H1 (cell line): ENCODE results near the gene LONP2. TPM values are rescaled to one million over a fixed set of nuclear protein-coding genes. Genes with fewer than 3 reads are reported as not detected.

Experiments
- CTCF ChIA-PET: fragments of 300-600 bp; sonication (Branson Sonifier 250); formaldehyde crosslinking; loops from one replicate; lab custom pipeline; 2021; ENCODE audit not compliant: partially characterized antibody; lab: Charles Lee
- POLR2A ChIA-PET: fragments of 300-600 bp; sonication (Branson Sonifier 250); formaldehyde crosslinking; loops from one replicate; lab custom pipeline; 2021; ENCODE audit warnings: inconsistent platforms; ENCODE audit not compliant: partially characterized antibody; lab: Charles Lee
- DNase-seq, 2 experiments: peaks; one replicate each; pipeline versions ENCODE4 v3.0.0 to v3.0.0-alpha.2; 2010 to 2022; ENCODE audit warnings: low spot score in 2 of 2, low read depth in 1 of 2, mixed read lengths in 1 of 2
- FAIRE-seq: peaks from 2 replicates; lab custom pipeline; 2011; peaks lifted over from hg19 to GRCh38; lab: Jason Lieb, UNC
- H2AFZ ChIP-seq: 2 replicates; pipeline ENCODE4 v1.8.1; 2012; ENCODE audit warnings: low read length, inconsistent platforms
- H2AK5ac ChIP-seq: 2 replicates; pipeline ENCODE4 v1.6.1; 2013; ENCODE audit warnings: low read depth, low read length
- H2BK120ac ChIP-seq: replicated peaks from 2 replicates; pipeline ENCODE3; 2013; ENCODE audit warnings: low read depth, low read length, inconsistent platforms
- H2BK12ac ChIP-seq: 2 replicates; pipeline ENCODE4 v1.6.1; 2013; ENCODE audit warnings: low read depth, low read length
- H2BK15ac ChIP-seq: 2 replicates; pipeline ENCODE4 v1.6.1; 2013; ENCODE audit warnings: low read length
- H2BK20ac ChIP-seq: 2 replicates; pipeline ENCODE4 v1.6.1; 2013; ENCODE audit warnings: low read length
- H2BK5ac ChIP-seq: 2 replicates; pipeline ENCODE4 v1.6.1; 2013; ENCODE audit warnings: low read depth, low read length
- H3K14ac ChIP-seq: 2 replicates; pipeline ENCODE4 v1.6.1; 2013; ENCODE audit warnings: inconsistent platforms; ENCODE audit not compliant: insufficient read length
- H3K18ac ChIP-seq: 2 replicates; pipeline ENCODE4 v1.6.1; 2013; ENCODE audit warnings: low read length; ENCODE audit errors: extremely low read depth
- H3K23ac ChIP-seq: 2 replicates; pipeline ENCODE4 v1.6.1; 2013; ENCODE audit warnings: inconsistent platforms; ENCODE audit not compliant: insufficient read length
- H3K23me2 ChIP-seq: 2 replicates; pipeline ENCODE4 v1.6.1; 2013; ENCODE audit warnings: low read depth, low read length
- H3K27ac ChIP-seq: 2 replicates; pipeline ENCODE4 v1.6.1; 2011; ENCODE audit warnings: low read depth, low read length, inconsistent platforms
- H3K27me3 ChIP-seq, 4 experiments: replicated peaks in 1 of 4; 1 replicate in 1 of 4; 2 replicates in 3 of 4; pipeline versions ENCODE4 v1.6.1 to v1.8.1; 2011 to 2013; ENCODE audit warnings: low read length in 3 of 4, mild to moderate bottlenecking in 3 of 4, inconsistent platforms in 2 of 4, mixed read lengths in 2 of 4, moderate library complexity in 1 of 4; ENCODE audit not compliant: control insufficient read depth in 3 of 4, insufficient read depth in 3 of 4; ENCODE audit errors: extremely low read depth in 1 of 4
- H3K36me3 ChIP-seq, 4 experiments: 2 replicates each; pipeline versions ENCODE4 v1.6.1 to v1.8.1; 2011 to 2013; ENCODE audit warnings: mild to moderate bottlenecking in 4 of 4, low read length in 3 of 4, moderate library complexity in 2 of 4, control low read depth in 1 of 4, inconsistent platforms in 1 of 4; ENCODE audit not compliant: insufficient read depth in 4 of 4, control insufficient read depth in 2 of 4
- H3K4ac ChIP-seq: replicated peaks from 2 replicates; pipeline ENCODE3; 2013; ENCODE audit warnings: low read length, low read depth, mixed read lengths, inconsistent platforms; ENCODE audit not compliant: insufficient read length
- H3K4me1 ChIP-seq, 4 experiments: replicated peaks in 1 of 4; 1 replicate in 1 of 4; 2 replicates in 3 of 4; pipeline versions ENCODE4 v1.6.1 to v1.8.1; 2011 to 2013; ENCODE audit warnings: low read length in 3 of 4, inconsistent platforms in 2 of 4, mixed read lengths in 1 of 4; ENCODE audit not compliant: insufficient read depth in 4 of 4, control insufficient read depth in 3 of 4
- H3K4me2 ChIP-seq, 2 experiments: 2 replicates each; pipeline versions ENCODE4 v1.6.1 to v1.8.1; 2011 to 2013; ENCODE audit warnings: low read depth in 2 of 2, low read length in 2 of 2, control low read depth in 1 of 2, inconsistent platforms in 1 of 2, mild to moderate bottlenecking in 1 of 2; ENCODE audit not compliant: insufficient read depth in 1 of 2
- H3K4me3 ChIP-seq, 4 experiments: fragments of 200-600, 300-600 bp in 1 of 4; sonication (generic), shearing (Covaris generic), sonication (Bioruptor Twin) in 1 of 4; 2 replicates each; pipeline versions ENCODE4 v1.5.1 to v1.8.1; 2011 to 2016; ENCODE audit warnings: low read length in 4 of 4, low read depth in 3 of 4, control low read depth in 2 of 4, inconsistent platforms in 2 of 4, mild to moderate bottlenecking in 2 of 4, mixed read lengths in 1 of 4, moderate library complexity in 1 of 4; ENCODE audit not compliant: insufficient read depth in 2 of 4; ENCODE audit errors: extremely low read depth in 1 of 4
- H3K56ac ChIP-seq: replicated peaks from 2 replicates; pipeline ENCODE3; 2013; ENCODE audit warnings: low read depth, mild to moderate bottlenecking, mixed read lengths, low read length, inconsistent platforms; ENCODE audit not compliant: insufficient read length
- H3K79me1 ChIP-seq: 2 replicates; pipeline ENCODE4 v1.6.1; 2013; ENCODE audit warnings: low read depth, low read length, control low read depth
- H3K79me2 ChIP-seq, 2 experiments: 2 replicates each; pipeline versions ENCODE4 v1.6.1 to v1.8.1; 2012 to 2013; ENCODE audit warnings: low read length in 2 of 2, mild to moderate bottlenecking in 2 of 2, inconsistent platforms in 1 of 2; ENCODE audit not compliant: insufficient read depth in 2 of 2, control insufficient read depth in 1 of 2
- H3K9ac ChIP-seq, 4 experiments: replicated peaks in 1 of 4; 1 replicate in 1 of 4; 2 replicates in 3 of 4; pipeline versions ENCODE4 v1.6.1 to v1.8.1; 2011 to 2013; ENCODE audit warnings: low read depth in 3 of 4, low read length in 3 of 4, control low read depth in 2 of 4, mild to moderate bottlenecking in 2 of 4, moderate library complexity in 2 of 4, inconsistent platforms in 1 of 4; ENCODE audit errors: extremely low read depth in 1 of 4
- H3K9me3 ChIP-seq, 2 experiments: 2 replicates each; pipeline versions ENCODE4 v1.6.1 to v1.8.1; 2012 to 2013; ENCODE audit warnings: mild to moderate bottlenecking in 2 of 2, moderate library complexity in 2 of 2, control low read depth in 1 of 2, inconsistent platforms in 1 of 2, low read depth in 1 of 2, low read length in 1 of 2, mixed read lengths in 1 of 2; ENCODE audit not compliant: insufficient read depth in 2 of 2
- H4K20me1 ChIP-seq, 2 experiments: replicated peaks in 1 of 2; 2 replicates each; pipeline versions ENCODE3 to v1.8.1; 2011 to 2013; ENCODE audit warnings: inconsistent platforms in 2 of 2, low read length in 2 of 2, mild to moderate bottlenecking in 1 of 2; ENCODE audit not compliant: insufficient read depth in 2 of 2, control insufficient read depth in 1 of 2
- H4K5ac ChIP-seq: 2 replicates; pipeline ENCODE4 v1.6.1; 2013; ENCODE audit warnings: low read length, low read depth, mixed read lengths, inconsistent platforms; ENCODE audit not compliant: insufficient read length
- H4K8ac ChIP-seq: 2 replicates; pipeline ENCODE4 v1.8.0; 2013; ENCODE audit warnings: mild to moderate bottlenecking, moderate library complexity, low read length, inconsistent platforms; ENCODE audit not compliant: insufficient read depth; ENCODE audit errors: extremely low read depth
- H4K91ac ChIP-seq: replicated peaks from 2 replicates; pipeline ENCODE3; 2013; ENCODE audit warnings: low read length, mixed read lengths, inconsistent platforms; ENCODE audit not compliant: insufficient read length
- CEBPB ChIP-seq: IDR thresholded peaks from 2 replicates; pipeline ENCODE4 v1.6.1; 2012; ENCODE audit warnings: low read depth, low read length
- CREB1 ChIP-seq: IDR thresholded peaks from 2 replicates; pipeline ENCODE4 v1.6.1; 2012; ENCODE audit warnings: inconsistent platforms
- EZH2 ChIP-seq: fragments of 200-600 bp; sonication (generic); IDR thresholded peaks from 2 replicates; pipeline ENCODE4 v1.7.1; 2012; ENCODE audit warnings: low read depth, mild to moderate bottlenecking, moderate library complexity, low read length, inconsistent platforms; ENCODE audit not compliant: severe bottlenecking
- MAFK ChIP-seq: IDR thresholded peaks from 2 replicates; pipeline ENCODE4 v1.6.1; 2012; ENCODE audit warnings: low read depth, mild to moderate bottlenecking, improper control_type of control experiment, low read length
- POLR2AphosphoS5 ChIP-seq: IDR thresholded peaks from 2 replicates; pipeline ENCODE4 v1.6.1; 2011; ENCODE audit warnings: low read depth, low read length
- RAD21 ChIP-seq, 2 experiments: IDR thresholded peaks in 1 of 2; conservative IDR thresholded peaks in 1 of 2; 2 replicates each; pipeline ENCODE4 v1.6.1; 2011; ENCODE audit warnings: low read depth in 2 of 2, low read length in 2 of 2, improper control_type of control experiment in 1 of 2, inconsistent platforms in 1 of 2, mild to moderate bottlenecking in 1 of 2, moderate library complexity in 1 of 2
- RBBP5 ChIP-seq: IDR thresholded peaks from 2 replicates; pipeline ENCODE4 v1.7.1; 2012; ENCODE audit warnings: low read depth, mild to moderate bottlenecking, inconsistent platforms, low read length, moderate library complexity, borderline replicate concordance
- RNF2 ChIP-seq: fragments of 200-900, 300-1000 bp; sonication (generic); IDR thresholded peaks from 2 replicates; pipeline ENCODE4 v1.7.1; 2016; ENCODE audit warnings: borderline replicate concordance, low read depth, mild to moderate bottlenecking, antibody characterized with exemption, low read length; ENCODE audit not compliant: poor library complexity, severe bottlenecking; ENCODE audit errors: missing control alignments
- RXRA ChIP-seq: IDR thresholded peaks from 2 replicates; pipeline ENCODE4 v1.6.1; 2011; ENCODE audit warnings: low read depth, mild to moderate bottlenecking, low read length, moderate library complexity; ENCODE audit not compliant: insufficient read depth
- SP1 ChIP-seq: IDR thresholded peaks from 2 replicates; pipeline ENCODE4 v1.6.1; 2011; ENCODE audit warnings: low read depth, low read length
- SP2 ChIP-seq: IDR thresholded peaks from 2 replicates; pipeline ENCODE4 v1.6.1; 2012; ENCODE audit warnings: mild to moderate bottlenecking, low read length, inconsistent platforms
- WGBS, 2 experiments: shearing (Covaris generic) in 1 of 2; methylation state at CpG; one replicate each; pipeline versions ENCODE4 v1.1.6 to v1.1.7; 2013 to 2015; ENCODE audit warnings: low lambda C conversion rate in 2 of 2, mixed read lengths in 2 of 2, inconsistent platforms in 1 of 2, low coverage in 1 of 2, missing lambda C conversion rate in 1 of 2; ENCODE audit not compliant: insufficient replicate concordance in 2 of 2, insufficient coverage in 1 of 2, insufficient read length in 1 of 2; ENCODE audit errors: extremely low coverage in 1 of 2, missing lambda C conversion rate in 1 of 2; 5-methylcytosine and 5-hydroxymethylcytosine counted together
- polyA plus RNA-seq, 7 experiments: library from polyadenylated mRNA; depleted of rRNA in 3 of 7; stranded (reverse) in 5 of 7; unstranded in 2 of 7; fragments of >200 nt in 5 of 7; fragments of 200-250 nt in 2 of 7; gene quantifications; 1 replicate in 5 of 7; 2 replicates in 1 of 7; 4 replicates in 1 of 7; pipeline versions ENCODE4 v1.2.1 to v1.2.3, GENCODE V29; 2011 to 2013; ENCODE audit warnings: missing spikeins in 2 of 7, mixed read lengths in 2 of 7
- total RNA-seq: library from RNA; stranded (reverse); fragmentation: NEBNext Ultra II Directional; extraction: Animal tissue kit (Norgen Biotek cat#: 25700); gene quantifications from 2 replicates; pipeline ENCODE4 v1.2.1, GENCODE V29; 2021

The LONP2 gene
- total and polyA plus RNA-seq, 2 of the 8 experiments (the other 6 are each of a cell fraction or from before 2014, with no cell fraction given), result 8.1 to 23.1 TPM

DNA sequence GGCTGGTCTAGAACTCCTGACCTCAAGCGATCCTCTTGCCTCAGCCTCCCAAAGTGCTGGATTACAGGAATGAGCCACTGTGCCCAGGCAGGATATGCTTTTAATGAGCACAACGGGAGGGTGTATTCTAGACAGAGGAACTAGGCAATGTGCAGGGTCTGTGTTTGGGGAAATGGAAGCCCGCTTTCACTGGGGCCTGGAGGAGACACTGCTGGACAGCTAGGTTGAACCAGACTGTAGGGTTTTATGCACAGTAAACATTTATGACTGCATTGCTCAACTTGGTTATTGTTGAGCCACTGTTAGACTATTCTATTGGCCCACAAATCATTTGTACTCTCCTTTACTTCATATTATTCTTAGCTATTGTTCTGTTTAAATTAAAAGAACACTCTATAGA lies 151.3 kb downstream of the LONP2 start:
- H3K79me1 ChIP-seq, result no peaks in the 10 kb centered on the region
- H4K5ac ChIP-seq, result no peak overlapping the region
- H3K36me3 ChIP-seq, result no peaks in the 10 kb centered on the region
- no peak overlapping the region for H3K9ac ChIP-seq
- H3K4me1 ChIP-seq, result no peaks in the 10 kb centered on the region
- H4K91ac ChIP-seq, result no peak overlapping the region
- H3K27ac ChIP-seq, result no peak overlapping the region
- ChIA-PET POLR2A (interaction anchor here (0.9 to 1.0 kb wide), 2 partner anchors 9 kb away, joined by 4 to 5 read pairs; no protein-coding TSS in a partner anchor), CTCF (no interaction called here)
- no peak overlapping the region for H3K4me3 ChIP-seq
- H2AK5ac ChIP-seq, result no peak overlapping the region
- H3K14ac ChIP-seq, result no peak overlapping the region
- H2BK15ac ChIP-seq, result no peak overlapping the region
- H2BK12ac ChIP-seq, result no peak overlapping the region
- no peaks in the 10 kb centered on the region; a peak in 1 of 7 replicates for H3K27me3 ChIP-seq
- H2BK5ac ChIP-seq, result no peak overlapping the region
- H3K4me2 ChIP-seq, result no peak overlapping the region
- no peaks in the 10 kb centered on the region for H3K23me2 ChIP-seq
- FAIRE-seq (no peak), DNase-seq (no peak)
- WGBS, 2 experiments, result 84% methylated on average over 3 of the region's 3 CpGs; no CpG with 5 or more reads in 1 of the 2 experiments
- no peak for TF ChIP-seq POLR2AphosphoS5
- TF ChIP-seq RBBP5, result no peak
- TF ChIP-seq CEBPB, result no peak
- no peak for TF ChIP-seq EZH2
- TF ChIP-seq RAD21 (IDR thresholded peaks at IDR 0.05 in 1 of 2, conservative IDR thresholded peaks at IDR 0.05 in 1 of 2; ENCODE audit: low read depth in 2 of 2, low read length in 2 of 2), result no peak
- TF ChIP-seq RNF2, result no peak
- TF ChIP-seq CREB1, result no peak
- TF ChIP-seq SP2, result no peak
- TF ChIP-seq SP1, result no peak
- TF ChIP-seq RXRA, result no peak
- no peak for TF ChIP-seq MAFK
- no peak overlapping the region for H4K8ac ChIP-seq
- no peak overlapping the region for H3K56ac ChIP-seq
- no peaks in the 10 kb centered on the region for H4K20me1 ChIP-seq
- H2BK20ac ChIP-seq, result no peak overlapping the region
- no peaks in the 10 kb centered on the region for H3K79me2 ChIP-seq
- no peak overlapping the region for H3K18ac ChIP-seq
- no peak overlapping the region for H2AFZ ChIP-seq
- no peak overlapping the region for H2BK120ac ChIP-seq
- H3K9me3 ChIP-seq, result no peaks in the 10 kb centered on the region
- no peak overlapping the region for H3K4ac ChIP-seq
- H3K23ac ChIP-seq, result no peak overlapping the region
